Dermis lymphatic vessel endothelial cell (primary cell): ENCODE data around the gene PCDH11X. TPM values are rescaled to one million over a fixed set of nuclear protein-coding genes. Genes with fewer than 3 reads are reported as not detected.

Experiments
- total RNA-seq: library from RNA; depleted of rRNA; stranded (reverse); fragments of >200 nt; gene quantifications from 2 replicates; pipeline ENCODE4 v1.2.1, GENCODE V29; 2014

PCDH11X gene, protein sequence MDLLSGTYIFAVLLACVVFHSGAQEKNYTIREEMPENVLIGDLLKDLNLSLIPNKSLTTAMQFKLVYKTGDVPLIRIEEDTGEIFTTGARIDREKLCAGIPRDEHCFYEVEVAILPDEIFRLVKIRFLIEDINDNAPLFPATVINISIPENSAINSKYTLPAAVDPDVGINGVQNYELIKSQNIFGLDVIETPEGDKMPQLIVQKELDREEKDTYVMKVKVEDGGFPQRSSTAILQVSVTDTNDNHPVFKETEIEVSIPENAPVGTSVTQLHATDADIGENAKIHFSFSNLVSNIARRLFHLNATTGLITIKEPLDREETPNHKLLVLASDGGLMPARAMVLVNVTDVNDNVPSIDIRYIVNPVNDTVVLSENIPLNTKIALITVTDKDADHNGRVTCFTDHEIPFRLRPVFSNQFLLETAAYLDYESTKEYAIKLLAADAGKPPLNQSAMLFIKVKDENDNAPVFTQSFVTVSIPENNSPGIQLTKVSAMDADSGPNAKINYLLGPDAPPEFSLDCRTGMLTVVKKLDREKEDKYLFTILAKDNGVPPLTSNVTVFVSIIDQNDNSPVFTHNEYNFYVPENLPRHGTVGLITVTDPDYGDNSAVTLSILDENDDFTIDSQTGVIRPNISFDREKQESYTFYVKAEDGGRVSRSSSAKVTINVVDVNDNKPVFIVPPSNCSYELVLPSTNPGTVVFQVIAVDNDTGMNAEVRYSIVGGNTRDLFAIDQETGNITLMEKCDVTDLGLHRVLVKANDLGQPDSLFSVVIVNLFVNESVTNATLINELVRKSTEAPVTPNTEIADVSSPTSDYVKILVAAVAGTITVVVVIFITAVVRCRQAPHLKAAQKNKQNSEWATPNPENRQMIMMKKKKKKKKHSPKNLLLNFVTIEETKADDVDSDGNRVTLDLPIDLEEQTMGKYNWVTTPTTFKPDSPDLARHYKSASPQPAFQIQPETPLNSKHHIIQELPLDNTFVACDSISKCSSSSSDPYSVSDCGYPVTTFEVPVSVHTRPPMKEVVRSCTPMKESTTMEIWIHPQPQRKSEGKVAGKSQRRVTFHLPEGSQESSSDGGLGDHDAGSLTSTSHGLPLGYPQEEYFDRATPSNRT (N-terminal part only)
- total RNA-seq, result not detected in 2 replicates

DNA sequence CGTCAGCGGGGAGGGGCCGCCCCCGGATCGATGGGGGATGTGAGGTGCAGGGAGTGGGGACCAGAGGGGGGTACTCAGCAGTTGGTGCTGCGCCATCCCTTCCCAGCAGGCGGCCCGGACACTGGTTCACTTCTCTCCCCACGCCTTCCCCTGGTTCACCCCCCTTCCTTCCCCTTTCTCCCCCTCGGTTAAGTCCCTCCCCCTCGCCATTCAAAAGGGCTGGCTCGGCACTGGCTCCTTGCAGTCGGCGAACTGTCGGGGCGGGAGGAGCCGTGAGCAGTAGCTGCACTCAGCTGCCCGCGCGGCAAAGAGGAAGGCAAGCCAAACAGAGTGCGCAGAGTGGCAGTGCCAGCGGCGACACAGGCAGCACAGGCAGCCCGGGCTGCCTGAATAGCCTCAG, at the start of gene PCDH11X:
TSS of gene PCDH11X (plus strand) at position 241 of the 400 bp plus-strand sequence. CDS start 56,130 bp downstream, outside the sequence.

